Smooth muscle cell of the umbilical artery (primary cell): ENCODE data around the gene SPIB. TPM values are rescaled to one million over a fixed set of nuclear protein-coding genes. Genes with fewer than 3 reads are reported as not detected.

Source experiments
- total RNA-seq: library from RNA; depleted of rRNA; stranded (reverse); fragments of >200 nt; gene quantifications from 2 replicates; pipeline ENCODE4 v1.2.3, GENCODE V29; 2014

SPIB gene
- not detected in 2 replicates for total RNA-seq

GRCh38 chr19:50418176-50419021 lies at the start of gene SPIB:
TSS of gene SPIB (plus strand) at chr19:50418938. CDS start at chr19:50418963, 25 bp downstream.

GRCh38 chr19:50376166-50377050 lies 42.3 kb upstream of the SPIB start, which contains the start of gene NR1H2:
TSS of gene NR1H2 (plus strand) at chr19:50376457. CDS start at chr19:50377606, 1,149 bp downstream.

GRCh38 chr19:50383852-50384684 lies 34.7 kb upstream of the SPIB start, which contains the start of gene POLD1:
TSS of gene POLD1 (plus strand) at chr19:50384347. CDS start at chr19:50398852, 14,505 bp downstream.

GRCh38 chr19:50432221-50433028 lies 13.7 kb downstream of the SPIB start, which contains the start of gene MYBPC2:
TSS of gene MYBPC2 (plus strand) at chr19:50432892. CDS start at chr19:50432954, 62 bp downstream.

GRCh38 chr19:50476224-50476906 lies 57.6 kb downstream of the SPIB start, which contains the start of the genes EMC10 and GARIN5A:
TSS of gene EMC10 (plus strand) at chr19:50476507. CDS start at chr19:50476545, 38 bp downstream.
TSS of gene GARIN5A (minus strand) at chr19:50476848. CDS start at chr19:50476388, 460 bp downstream.

Other genes starting within 250 kb of the SPIB start
- under 0.01 TPM in 1 of 2 replicates, not detected in the other for gene MYH14, start 215.3 kb upstream of the SPIB start, total RNA-seq
- under 0.01 and 0.14 TPM in 2 replicates for gene KCNC3, start 89.6 kb upstream of the SPIB start, total RNA-seq
- gene NAPSA, start 53.3 kb upstream of the SPIB start, total RNA-seq = 0.30 and 0.32 TPM in 2 replicates
- 66.2 and 79.9 TPM in 2 replicates for gene NR1H2, start 42.5 kb upstream of the SPIB start, total RNA-seq
- gene POLD1, start 34.6 kb upstream of the SPIB start, total RNA-seq = 13.7 and 30.5 TPM in 2 replicates
- not detected in 2 replicates for gene MYBPC2, start 14.0 kb downstream of the SPIB start, total RNA-seq
- gene EMC10, start 57.6 kb downstream of the SPIB start, total RNA-seq = 76.0 and 78.1 TPM in 2 replicates
- gene GARIN5A, start 57.9 kb downstream of the SPIB start, total RNA-seq = 0.30 TPM in 1 of 2 replicates, not detected in the other
- gene JOSD2, start 92.3 kb downstream of the SPIB start, total RNA-seq = 18.6 and 27.0 TPM in 2 replicates
- gene ASPDH, start 95.0 kb downstream of the SPIB start, total RNA-seq = not detected in 2 replicates
- 0.18 and 0.30 TPM in 2 replicates for gene LRRC4B, start 149.5 kb downstream of the SPIB start, total RNA-seq
- gene SYT3, start 220.9 kb downstream of the SPIB start, total RNA-seq = 0.14 and 0.59 TPM in 2 replicates
- gene C19orf81, start 230.5 kb downstream of the SPIB start, total RNA-seq = not detected in 2 replicates